ENCODE measurements around the gene BRME1.
A peak's percentile ranks its signal among the peaks of the same experiment; 100 is the strongest.

GRCh38 chr19:13861392-13861713 lies 44.6 kb downstream of the BRME1 start:
- TF ChIP-seq POLR2A (IDR thresholded peaks at IDR 0.05) (peak in 1 of 4 donors; percentile 11), POLR2AphosphoS5 (IDR thresholded peaks at IDR 0.05) (no peak)
- TF ChIP-seq, protein P1, sequence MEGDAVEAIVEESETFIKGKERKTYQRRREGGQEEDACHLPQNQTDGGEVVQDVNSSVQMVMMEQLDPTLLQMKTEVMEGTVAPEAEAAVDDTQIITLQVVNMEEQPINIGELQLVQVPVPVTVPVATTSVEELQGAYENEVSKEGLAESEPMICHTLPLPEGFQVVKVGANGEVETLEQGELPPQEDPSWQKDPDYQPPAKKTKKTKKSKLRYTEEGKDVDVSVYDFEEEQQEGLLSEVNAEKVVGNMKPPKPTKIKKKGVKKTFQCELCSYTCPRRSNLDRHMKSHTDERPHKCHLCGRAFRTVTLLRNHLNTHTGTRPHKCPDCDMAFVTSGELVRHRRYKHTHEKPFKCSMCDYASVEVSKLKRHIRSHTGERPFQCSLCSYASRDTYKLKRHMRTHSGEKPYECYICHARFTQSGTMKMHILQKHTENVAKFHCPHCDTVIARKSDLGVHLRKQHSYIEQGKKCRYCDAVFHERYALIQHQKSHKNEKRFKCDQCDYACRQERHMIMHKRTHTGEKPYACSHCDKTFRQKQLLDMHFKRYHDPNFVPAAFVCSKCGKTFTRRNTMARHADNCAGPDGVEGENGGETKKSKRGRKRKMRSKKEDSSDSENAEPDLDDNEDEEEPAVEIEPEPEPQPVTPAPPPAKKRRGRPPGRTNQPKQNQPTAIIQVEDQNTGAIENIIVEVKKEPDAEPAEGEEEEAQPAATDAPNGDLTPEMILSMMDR (IDR thresholded peaks at IDR 0.05) = no peak

Measured in upper lobe of left lung (tissue), 4 donors.